Neural cell (in vitro differentiated cells): ENCODE data around the gene TPM1. TPM values are rescaled to one million over a fixed set of nuclear protein-coding genes. Genes with fewer than 3 reads are reported as not detected.

Experiments
- H2AFZ ChIP-seq: fragments of 200-600, 300-800 bp; sonication (generic), shearing (Covaris generic); 2 replicates; pipeline ENCODE4 v1.6.0; 2014; ENCODE audit warnings: low read depth, mild to moderate bottlenecking, antibody characterized with exemption, low read length, moderate library complexity
- H3F3A ChIP-seq: fragments of 200-600 bp; shearing (Covaris generic); 2 replicates; pipeline ENCODE4 v1.6.1; 2016; ENCODE audit warnings: mild to moderate bottlenecking, moderate library complexity, mixed read lengths, antibody characterized with exemption, low read length; ENCODE audit not compliant: insufficient read depth, poor library complexity, severe bottlenecking
- H3K27ac ChIP-seq: fragments of 200-600, 300-800 bp; sonication (generic), shearing (Covaris generic); 2 replicates; pipeline ENCODE4 v1.5.1; 2014; ENCODE audit warnings: mild to moderate bottlenecking, low read length, moderate library complexity
- H3K27me3 ChIP-seq: fragments of 300-800, 200-600 bp; sonication (generic), shearing (Covaris generic); 2 replicates; pipeline ENCODE4 v1.6.0; 2014; ENCODE audit warnings: mild to moderate bottlenecking, low read depth, low read length, moderate library complexity; ENCODE audit not compliant: insufficient read depth
- H3K36me3 ChIP-seq: fragments of 300-800, 200-600 bp; sonication (generic), shearing (Covaris generic); 2 replicates; pipeline ENCODE4 v1.5.1; 2014; ENCODE audit warnings: mild to moderate bottlenecking, antibody characterized with exemption, low read length, moderate library complexity; ENCODE audit not compliant: insufficient read depth
- H3K4me2 ChIP-seq: fragments of 300-800, 200-600 bp; sonication (generic), shearing (Covaris generic); 2 replicates; pipeline ENCODE4 v1.6.0; 2014; ENCODE audit warnings: mild to moderate bottlenecking, low read length
- H3K4me3 ChIP-seq: fragments of 300-800, 200-600 bp; sonication (generic), shearing (Covaris generic); 2 replicates; pipeline ENCODE4 v1.5.1; 2014; ENCODE audit warnings: mild to moderate bottlenecking, low read length, moderate library complexity
- H3K79me2 ChIP-seq: fragments of 200-600 bp; shearing (Covaris generic); replicated peaks from 2 replicates; pipeline ENCODE4 v1.6.0; 2014; ENCODE audit warnings: mild to moderate bottlenecking, low read length, moderate library complexity; ENCODE audit not compliant: insufficient read depth
- H3K9ac ChIP-seq: fragments of 300-800, 200-600 bp; sonication (generic), shearing (Covaris generic); 2 replicates; pipeline ENCODE4 v1.6.1; 2016; ENCODE audit warnings: mild to moderate bottlenecking, low read length, mixed read lengths
- H3K9me2 ChIP-seq: fragments of 200-600 bp; shearing (Covaris generic); 2 replicates; pipeline ENCODE4 v1.6.1; 2016; ENCODE audit warnings: mild to moderate bottlenecking, low read length, mixed read lengths; ENCODE audit not compliant: insufficient read depth
- H3K9me3 ChIP-seq: fragments of 200-600, 300-800 bp; sonication (generic), shearing (Covaris generic); 2 replicates; pipeline ENCODE4 v1.6.1; 2016; ENCODE audit warnings: mild to moderate bottlenecking, mixed run types, low read length, moderate library complexity, mixed read lengths
- H4K20me1 ChIP-seq: fragments of 200-600 bp; shearing (Covaris generic); 2 replicates; pipeline ENCODE4 v1.6.1; 2016; ENCODE audit warnings: mild to moderate bottlenecking, mixed run types; ENCODE audit not compliant: insufficient read depth
- EP300 ChIP-seq: fragments of 450-650 bp; conservative IDR thresholded peaks from 2 replicates; pipeline ENCODE4 v1.6.1; 2014; ENCODE audit warnings: antibody characterized with exemption, mild to moderate bottlenecking, moderate library complexity; ENCODE audit not compliant: poor library complexity, severe bottlenecking
- EZH2 ChIP-seq: fragments of 200-600, 300-800 bp; shearing (Covaris generic), sonication (generic); IDR thresholded peaks from 2 replicates; pipeline ENCODE4 v1.6.1; 2014; ENCODE audit warnings: antibody characterized with exemption, low read length, borderline replicate concordance, mild to moderate bottlenecking; ENCODE audit not compliant: insufficient read depth, poor library complexity, severe bottlenecking
- MXI1 ChIP-seq: fragments of 450-650 bp; conservative IDR thresholded peaks from 2 replicates; pipeline ENCODE4 v1.6.1; 2014; ENCODE audit warnings: antibody characterized with exemption, mild to moderate bottlenecking; ENCODE audit not compliant: poor library complexity, severe bottlenecking
- POLR2AphosphoS5 ChIP-seq: IDR thresholded peaks from 2 replicates; pipeline ENCODE4 v1.6.1; 2012
- RAD21 ChIP-seq: fragments of 450-650 bp; conservative IDR thresholded peaks from 2 replicates; pipeline ENCODE4 v1.6.1; 2014; ENCODE audit warnings: antibody characterized with exemption, mild to moderate bottlenecking, moderate library complexity
- SMC3 ChIP-seq: fragments of 450-650 bp; conservative IDR thresholded peaks from 2 replicates; pipeline ENCODE4 v1.6.1; 2014; ENCODE audit warnings: antibody characterized with exemption, mild to moderate bottlenecking, moderate library complexity; ENCODE audit not compliant: poor library complexity
- TAF1 ChIP-seq: IDR thresholded peaks from 2 replicates; pipeline ENCODE4 v1.6.1; 2012; ENCODE audit warnings: low read depth
- polyA plus RNA-seq: library from polyadenylated mRNA; depleted of rRNA; stranded (reverse); fragments of >200 nt; gene quantifications from 2 replicates; pipeline ENCODE4 v1.2.3, GENCODE V29; 2014
- TF ChIP-seq, protein P1 (sequence below): fragments of 450-650 bp; IDR thresholded peaks from 2 replicates; pipeline ENCODE4 v1.5.1; 2014; ENCODE audit warnings: antibody characterized with exemption, mild to moderate bottlenecking, moderate library complexity; ENCODE audit not compliant: poor library complexity, severe bottlenecking
- TF ChIP-seq, protein P2 (sequence below): IDR thresholded peaks from 2 replicates; pipeline ENCODE4 v1.6.1; 2012; ENCODE audit warnings: borderline replicate concordance

Gene TPM1
- polyA plus RNA-seq, 1 donor from 2014 or later, result 254 TPM

DNA sequence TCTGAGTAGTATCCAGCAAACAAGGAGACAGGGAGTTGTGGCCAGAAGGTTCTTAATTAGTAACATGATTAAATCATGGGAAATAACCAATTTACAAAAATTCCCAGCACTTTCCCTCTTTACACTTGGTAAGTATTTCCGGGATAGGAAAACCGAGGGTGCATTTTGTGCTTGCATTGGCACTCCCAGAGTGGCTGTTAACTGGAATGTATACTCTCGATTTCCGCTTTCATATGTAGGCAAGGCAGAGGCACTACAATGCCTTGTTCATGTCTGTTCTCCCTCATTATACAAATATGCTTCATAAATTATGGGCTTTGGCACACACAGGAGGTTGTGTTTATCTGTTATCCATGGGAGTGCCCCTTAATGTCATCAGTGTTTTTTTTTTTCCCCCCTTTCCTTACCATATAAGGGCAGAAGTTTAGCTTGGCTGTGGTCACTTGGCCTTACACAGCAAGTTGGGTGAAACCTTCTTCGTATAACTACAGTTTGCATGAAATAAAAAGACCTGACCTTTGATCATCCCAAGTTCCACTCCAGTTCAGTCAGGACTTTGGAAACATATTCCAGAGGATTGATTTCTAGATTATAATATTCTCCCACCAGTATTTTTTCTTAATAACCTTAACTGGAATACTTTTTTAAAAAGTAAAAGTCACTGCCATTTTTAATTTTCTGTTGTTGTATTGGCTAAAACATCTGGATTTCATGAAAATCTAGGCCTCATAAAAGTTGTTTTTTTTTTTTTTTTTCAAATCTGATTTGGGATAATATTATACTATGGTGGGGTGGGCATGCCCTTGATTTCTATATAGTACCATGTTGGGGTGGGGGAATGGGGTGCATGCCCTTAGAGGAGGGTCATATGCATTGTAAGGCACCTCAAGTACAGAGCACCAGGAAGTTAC lies 8.9 kb downstream of the TPM1 start:
- no peaks in the 10 kb centered on the region for H3K36me3 ChIP-seq
- H3K4me3 ChIP-seq, result peak overlapping the region; percentile 91
- H3K27ac ChIP-seq, result no peak overlapping the region
- TF ChIP-seq TAF1 (no peak), MXI1 (no peak), RAD21 (no peak), POLR2AphosphoS5 (no peak), SMC3 (no peak)
- TF ChIP-seq, protein P1, sequence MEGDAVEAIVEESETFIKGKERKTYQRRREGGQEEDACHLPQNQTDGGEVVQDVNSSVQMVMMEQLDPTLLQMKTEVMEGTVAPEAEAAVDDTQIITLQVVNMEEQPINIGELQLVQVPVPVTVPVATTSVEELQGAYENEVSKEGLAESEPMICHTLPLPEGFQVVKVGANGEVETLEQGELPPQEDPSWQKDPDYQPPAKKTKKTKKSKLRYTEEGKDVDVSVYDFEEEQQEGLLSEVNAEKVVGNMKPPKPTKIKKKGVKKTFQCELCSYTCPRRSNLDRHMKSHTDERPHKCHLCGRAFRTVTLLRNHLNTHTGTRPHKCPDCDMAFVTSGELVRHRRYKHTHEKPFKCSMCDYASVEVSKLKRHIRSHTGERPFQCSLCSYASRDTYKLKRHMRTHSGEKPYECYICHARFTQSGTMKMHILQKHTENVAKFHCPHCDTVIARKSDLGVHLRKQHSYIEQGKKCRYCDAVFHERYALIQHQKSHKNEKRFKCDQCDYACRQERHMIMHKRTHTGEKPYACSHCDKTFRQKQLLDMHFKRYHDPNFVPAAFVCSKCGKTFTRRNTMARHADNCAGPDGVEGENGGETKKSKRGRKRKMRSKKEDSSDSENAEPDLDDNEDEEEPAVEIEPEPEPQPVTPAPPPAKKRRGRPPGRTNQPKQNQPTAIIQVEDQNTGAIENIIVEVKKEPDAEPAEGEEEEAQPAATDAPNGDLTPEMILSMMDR, result no peak
- TF ChIP-seq, protein P2, sequence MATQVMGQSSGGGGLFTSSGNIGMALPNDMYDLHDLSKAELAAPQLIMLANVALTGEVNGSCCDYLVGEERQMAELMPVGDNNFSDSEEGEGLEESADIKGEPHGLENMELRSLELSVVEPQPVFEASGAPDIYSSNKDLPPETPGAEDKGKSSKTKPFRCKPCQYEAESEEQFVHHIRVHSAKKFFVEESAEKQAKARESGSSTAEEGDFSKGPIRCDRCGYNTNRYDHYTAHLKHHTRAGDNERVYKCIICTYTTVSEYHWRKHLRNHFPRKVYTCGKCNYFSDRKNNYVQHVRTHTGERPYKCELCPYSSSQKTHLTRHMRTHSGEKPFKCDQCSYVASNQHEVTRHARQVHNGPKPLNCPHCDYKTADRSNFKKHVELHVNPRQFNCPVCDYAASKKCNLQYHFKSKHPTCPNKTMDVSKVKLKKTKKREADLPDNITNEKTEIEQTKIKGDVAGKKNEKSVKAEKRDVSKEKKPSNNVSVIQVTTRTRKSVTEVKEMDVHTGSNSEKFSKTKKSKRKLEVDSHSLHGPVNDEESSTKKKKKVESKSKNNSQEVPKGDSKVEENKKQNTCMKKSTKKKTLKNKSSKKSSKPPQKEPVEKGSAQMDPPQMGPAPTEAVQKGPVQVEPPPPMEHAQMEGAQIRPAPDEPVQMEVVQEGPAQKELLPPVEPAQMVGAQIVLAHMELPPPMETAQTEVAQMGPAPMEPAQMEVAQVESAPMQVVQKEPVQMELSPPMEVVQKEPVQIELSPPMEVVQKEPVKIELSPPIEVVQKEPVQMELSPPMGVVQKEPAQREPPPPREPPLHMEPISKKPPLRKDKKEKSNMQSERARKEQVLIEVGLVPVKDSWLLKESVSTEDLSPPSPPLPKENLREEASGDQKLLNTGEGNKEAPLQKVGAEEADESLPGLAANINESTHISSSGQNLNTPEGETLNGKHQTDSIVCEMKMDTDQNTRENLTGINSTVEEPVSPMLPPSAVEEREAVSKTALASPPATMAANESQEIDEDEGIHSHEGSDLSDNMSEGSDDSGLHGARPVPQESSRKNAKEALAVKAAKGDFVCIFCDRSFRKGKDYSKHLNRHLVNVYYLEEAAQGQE, result no peak
- no peak overlapping the region for H3K9ac ChIP-seq
- peaks cover 70% of the 10 kb centered on the region for H3K79me2 ChIP-seq
- H3F3A ChIP-seq, result no peaks in the 10 kb centered on the region
- H2AFZ ChIP-seq, result no peak overlapping the region
- H3K9me3 ChIP-seq, result no peaks in the 10 kb centered on the region
- no peaks in the 10 kb centered on the region for H3K27me3 ChIP-seq
- no peaks in the 10 kb centered on the region for H3K9me2 ChIP-seq
- peaks cover 4% of the 10 kb centered on the region for H4K20me1 ChIP-seq
- H3K4me2 ChIP-seq, result peak overlapping the region; percentile 83

- H3K9me2 ChIP-seq, result no peaks in the 10 kb centered on the region
- H3K4me3 ChIP-seq, result no peak overlapping the region
- no peak for TF ChIP-seq EZH2
- TF ChIP-seq TAF1, result no peak
- no peak for TF ChIP-seq RAD21
- TF ChIP-seq MXI1, result no peak
- no peak for TF ChIP-seq EP300
- no peak for TF ChIP-seq SMC3
- TF ChIP-seq, protein P2, result no peak
- H3K9me3 ChIP-seq, result no peaks in the 10 kb centered on the region
- H3K79me2 ChIP-seq, result peaks cover 67% of the 10 kb centered on the region
- peaks cover 6% of the 10 kb centered on the region for H3K36me3 ChIP-seq
- H3K27ac ChIP-seq, result no peak overlapping the region
- no peak overlapping the region for H2AFZ ChIP-seq
- peaks cover 4% of the 10 kb centered on the region for H4K20me1 ChIP-seq
- H3K9ac ChIP-seq, result no peak overlapping the region
- H3K4me2 ChIP-seq, result no peak overlapping the region
- no peaks in the 10 kb centered on the region for H3K27me3 ChIP-seq
- no peaks in the 10 kb centered on the region for H3F3A ChIP-seq
These were observed 9.7 kb downstream of the TPM1 start for GRCh38 chr15:63052077-63052841.
